Suppressor macrophage treated with lipopolysaccharide for 1 hour (primary cell): ENCODE measurements around the gene GMDS.

Experiments used
- DNase-seq, 3 donors: peaks; one replicate each; pipeline ENCODE4 v3.0.0-alpha.2; 2020 to 2022

The GMDS gene

DNA sequence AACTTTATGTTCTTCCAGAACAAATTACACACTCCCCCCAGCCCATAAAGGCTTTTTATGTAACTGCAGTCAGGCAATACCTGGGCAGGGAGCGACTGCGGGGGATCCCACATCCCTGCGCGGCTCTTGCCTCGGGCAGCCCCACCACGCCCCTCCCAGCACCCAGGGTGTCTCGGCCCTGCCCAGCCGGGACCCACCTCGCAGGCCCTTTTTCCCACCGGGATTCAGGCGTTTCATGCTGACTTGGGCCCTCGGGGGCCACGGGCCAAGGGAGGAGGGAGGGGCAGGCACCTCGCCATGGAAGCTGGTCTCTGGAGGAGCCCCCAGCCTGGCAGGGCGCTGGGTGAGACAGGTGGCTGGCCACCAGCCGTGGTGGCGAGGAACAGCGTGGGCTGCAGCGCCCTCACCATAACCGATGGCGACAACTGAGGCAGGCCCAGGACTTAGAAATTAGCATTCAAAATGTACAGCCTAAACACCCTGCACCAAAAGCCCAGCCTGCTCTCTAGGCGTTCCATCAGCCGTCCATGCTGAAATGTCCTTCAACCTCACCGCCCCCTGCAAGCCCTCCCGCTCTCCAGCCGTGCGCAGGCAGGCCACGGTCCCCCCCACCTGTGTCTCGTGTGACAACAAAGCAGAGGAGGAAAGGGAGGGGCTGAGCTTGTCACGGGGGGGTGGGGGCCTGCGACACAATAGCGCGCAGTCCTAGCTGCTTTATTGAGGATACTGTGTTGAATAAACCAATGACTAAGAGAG lies 650.8 kb downstream of the GMDS start:
- no peak for DNase-seq

DNA sequence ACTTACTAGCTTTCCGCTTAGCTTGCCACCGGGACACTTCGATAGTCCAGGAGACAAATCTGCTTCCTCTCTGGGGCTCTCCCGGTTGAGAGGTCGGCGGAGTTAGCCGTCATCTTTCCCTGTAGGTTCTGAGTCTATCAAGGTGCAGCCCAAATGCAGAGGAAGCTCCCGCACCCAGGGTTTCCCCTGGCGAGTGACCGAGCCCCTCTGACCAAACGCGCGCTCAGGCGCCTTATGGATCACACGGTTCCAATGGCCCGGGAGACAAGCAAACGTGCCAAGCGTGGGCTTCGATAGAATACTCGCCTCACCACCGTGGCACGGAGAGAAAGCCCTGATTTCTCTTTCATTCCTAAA lies 651.5 kb downstream of the GMDS start:
- DNase-seq, result no peak

DNA sequence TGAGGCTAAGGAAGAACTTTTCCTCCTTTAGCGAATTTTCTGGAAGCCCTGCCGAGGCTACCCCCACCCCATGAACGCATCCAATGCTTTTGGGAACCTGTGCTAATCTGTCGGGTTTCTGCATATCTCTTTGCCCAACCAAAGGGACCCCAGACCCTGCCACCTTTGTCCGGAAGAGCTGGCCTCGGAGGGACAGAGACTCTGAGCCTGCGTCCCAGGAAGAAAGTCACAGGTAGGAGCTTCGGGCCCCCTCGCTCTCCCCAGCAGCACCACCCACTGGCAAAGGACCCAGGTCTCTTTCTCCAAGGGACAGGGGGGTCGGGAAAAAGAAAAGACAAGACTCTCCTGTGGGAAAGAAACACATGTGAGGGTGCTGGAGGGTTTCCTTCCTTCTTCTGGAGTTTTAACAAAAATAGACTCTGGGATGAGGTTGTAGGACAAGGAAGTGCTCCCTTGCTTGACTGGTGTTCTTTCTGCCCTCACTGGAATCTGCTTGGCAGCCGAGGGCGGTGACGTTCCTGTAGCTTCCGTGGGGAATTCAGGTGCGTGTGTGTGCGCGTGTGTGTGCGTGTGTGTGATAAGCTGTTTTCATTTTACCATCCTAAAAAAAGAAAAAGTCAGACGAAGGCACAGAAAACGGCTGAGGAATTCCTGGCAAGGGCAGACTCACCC lies 652.0 kb downstream of the GMDS start:
- no peak for DNase-seq

DNA sequence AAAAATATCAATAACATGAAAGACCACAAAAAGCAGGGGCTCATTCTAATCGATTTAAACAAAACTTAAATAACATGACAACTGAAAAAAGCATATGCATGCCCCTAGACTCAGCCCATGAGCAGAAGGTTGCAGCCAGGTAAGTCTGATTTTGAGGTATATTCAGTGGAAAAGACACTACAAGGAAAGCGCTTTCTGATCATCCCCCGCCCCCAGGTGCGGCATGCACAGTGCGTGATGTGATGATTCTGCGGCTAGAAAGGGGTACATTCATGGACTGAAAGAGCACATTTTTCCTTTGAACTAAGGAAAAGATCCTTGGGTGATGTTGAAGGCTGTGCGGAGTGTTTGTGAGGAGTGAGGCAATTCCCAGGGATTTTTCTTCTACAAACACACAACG lies 652.6 kb downstream of the GMDS start:
- no peak for DNase-seq

DNA sequence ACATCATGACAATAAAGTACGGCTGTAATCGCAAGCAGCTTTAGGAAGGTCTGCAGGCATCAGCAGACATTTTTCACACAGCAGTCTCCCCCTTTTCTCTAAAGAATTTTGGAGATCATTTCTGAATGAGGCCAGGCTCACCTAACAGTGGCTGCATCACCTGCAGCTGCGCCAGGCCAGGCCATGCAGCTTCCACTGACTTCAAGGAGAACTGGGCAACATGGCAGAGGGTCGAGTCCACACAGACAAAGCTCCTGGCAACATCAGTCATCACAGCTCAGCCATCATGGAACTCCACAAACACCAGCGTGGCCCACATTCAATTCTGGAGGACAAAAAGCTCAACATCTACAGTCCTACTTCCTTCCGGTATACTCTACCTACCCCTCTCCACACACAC lies 653.5 kb downstream of the GMDS start:
- DNase-seq, result no peak

DNA sequence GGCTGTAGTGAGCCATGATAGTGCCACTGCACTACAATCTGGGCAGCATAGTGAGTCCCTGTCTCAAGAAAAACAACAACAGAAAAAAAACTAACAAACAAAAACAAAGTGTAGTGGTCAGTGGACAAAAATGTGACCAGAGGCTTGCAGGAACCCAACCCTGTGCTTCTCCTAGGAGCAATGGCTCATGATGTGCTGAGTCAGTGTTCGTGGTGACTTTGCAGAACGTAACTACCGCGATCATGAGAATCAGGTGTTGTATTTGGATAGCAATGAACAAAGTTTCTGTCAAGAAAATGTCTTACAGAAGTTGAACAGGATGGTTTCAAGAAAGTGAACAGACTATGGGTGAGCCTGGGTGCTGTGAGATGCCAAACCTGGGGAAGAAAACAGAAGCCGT lies 654.2 kb downstream of the GMDS start:
- no peak for DNase-seq

DNA sequence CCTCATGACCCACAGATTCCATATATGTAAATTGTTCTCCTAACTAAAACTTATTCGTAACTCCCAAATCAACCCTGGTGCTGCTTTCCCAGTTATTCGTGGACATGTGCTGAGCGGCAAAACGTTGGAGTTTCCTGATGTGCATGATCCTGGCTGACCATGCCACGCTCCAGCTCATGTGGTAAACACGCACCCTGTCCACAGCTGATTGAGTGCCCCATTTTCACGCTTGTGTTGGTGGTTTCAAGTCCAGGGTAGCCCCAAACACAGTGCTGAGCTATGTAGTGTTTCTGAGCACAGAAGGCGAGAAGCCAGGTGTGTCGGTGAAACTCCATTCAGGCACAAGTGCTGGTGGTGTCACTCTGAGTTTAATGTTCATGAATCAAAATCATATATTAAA lies 654.8 kb downstream of the GMDS start:
- DNase-seq, result no peak

DNA sequence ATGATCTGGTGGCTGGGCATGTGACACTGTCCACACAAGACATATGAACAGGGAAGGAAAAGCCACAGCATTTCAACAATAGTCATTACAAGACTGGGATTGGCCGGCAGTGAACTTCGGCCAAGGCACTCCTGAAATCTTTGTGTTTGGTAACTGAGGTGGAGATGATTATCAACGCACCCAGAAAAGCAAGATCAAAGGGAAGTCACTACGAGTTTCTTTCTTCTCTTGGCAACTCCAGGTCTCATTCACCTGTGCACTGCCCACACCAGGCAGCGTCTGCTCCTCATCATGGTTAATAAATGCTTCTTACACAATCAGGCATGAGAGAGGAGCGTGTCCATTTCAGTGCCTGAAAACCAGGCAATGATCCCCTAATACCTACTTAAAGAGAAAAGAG lies 656.2 kb downstream of the GMDS start:
- no peak for DNase-seq

DNA sequence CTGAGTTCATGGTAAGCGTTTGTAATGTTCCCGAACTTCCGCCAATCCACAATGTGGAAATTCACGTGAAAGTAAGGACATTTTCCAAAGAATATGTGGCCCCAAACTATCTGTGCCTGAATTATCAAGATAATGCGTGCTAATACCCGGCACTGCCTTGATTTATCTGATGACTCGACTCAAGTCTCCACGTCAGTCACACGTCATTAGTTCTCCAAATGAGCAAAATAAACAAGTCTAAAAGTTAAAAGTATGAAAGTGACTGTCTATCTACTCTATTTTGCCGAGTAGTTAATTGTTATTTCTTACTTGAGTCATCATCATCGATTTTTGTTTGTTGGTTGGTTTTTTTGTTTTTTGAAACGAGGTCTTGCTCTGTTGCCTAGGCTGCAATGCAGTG lies 657.4 kb downstream of the GMDS start:
- no peak for DNase-seq

DNA sequence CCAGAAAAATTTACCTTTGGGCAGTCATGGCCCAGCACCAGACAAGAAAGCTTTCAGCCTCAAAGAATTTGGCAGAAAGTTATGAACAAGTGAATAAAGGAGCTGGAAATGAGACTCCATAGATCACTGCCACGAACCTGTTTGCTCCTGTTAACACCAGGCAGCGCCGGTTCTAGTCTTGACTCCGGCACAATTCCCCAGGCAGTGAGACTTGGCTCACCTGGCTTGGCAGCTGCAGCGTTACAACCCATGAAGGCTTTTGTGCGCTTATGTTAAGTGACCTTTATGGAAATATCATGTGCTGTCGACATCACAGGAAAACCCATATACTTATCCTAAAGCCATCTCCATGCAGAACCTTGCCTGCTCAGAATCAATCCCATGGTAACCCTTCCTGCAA lies 657.9 kb downstream of the GMDS start:
- no peak for DNase-seq

DNA sequence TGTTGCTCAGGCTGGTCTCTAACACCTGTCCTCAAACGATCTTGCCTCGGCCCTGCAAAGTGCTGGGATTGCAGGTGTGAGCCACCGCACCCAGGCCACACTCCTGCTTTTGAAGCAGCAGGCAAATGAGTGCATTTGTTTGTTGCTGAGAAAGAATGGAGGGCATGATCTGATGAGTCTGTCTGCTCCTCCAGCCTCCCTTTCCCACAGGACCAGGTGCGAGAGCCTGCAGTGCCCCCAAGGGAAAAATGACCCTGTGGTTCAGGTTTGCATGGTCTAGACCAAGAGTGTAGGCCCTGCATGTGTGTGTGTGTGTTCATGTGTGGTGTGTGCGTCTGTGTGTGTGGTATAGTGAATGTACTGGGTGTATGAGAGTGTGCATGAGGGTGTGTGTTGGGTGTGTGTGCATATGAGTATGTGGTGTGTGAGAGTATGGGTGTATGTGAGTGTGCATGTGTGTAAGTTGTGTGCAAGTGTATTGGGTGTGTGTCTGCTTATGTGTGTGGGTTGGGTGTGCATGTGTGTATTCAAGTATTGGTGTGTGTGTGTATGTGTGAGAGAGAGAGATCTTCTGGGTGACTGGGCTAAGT lies 658.4 kb downstream of the GMDS start:
- DNase-seq, result no peak

DNA sequence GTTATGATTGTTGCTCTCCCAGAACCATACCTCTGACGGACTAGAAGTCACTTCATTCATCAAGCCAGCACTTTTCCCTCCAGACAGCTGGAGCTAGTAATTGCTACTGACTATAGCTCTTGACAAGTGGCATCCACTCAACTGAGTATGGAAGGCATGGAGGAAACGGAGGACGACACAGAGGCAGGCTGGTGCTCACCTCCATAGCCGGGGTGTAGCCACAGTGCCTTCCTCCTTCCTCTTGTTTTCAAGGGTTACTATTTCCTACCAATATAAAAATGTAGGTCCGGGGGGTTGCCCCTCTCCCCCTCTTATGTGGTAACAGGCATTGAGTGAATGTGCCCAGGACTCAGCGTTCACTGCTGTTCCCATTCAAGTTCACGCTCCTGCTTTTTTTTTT lies 659.1 kb downstream of the GMDS start:
- no peak for DNase-seq

DNA sequence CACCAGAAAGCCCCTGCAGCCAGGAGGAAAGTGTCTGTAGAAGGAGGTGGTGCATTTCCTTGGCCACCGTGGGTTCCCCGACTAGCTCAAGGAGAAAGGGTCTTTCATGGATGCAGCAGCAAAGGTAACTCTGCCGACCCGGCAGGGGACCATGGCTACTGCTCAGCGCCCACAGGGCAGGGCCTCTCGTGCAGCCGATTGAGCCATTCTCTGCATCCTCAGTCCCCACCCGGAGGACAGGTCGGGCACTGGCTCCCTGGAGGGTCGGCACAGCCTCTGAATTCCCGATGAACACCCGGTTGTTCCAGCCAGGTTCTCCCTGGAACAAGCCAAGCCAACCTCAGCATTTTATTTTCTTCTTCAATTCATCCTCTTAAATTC lies 659.7 kb downstream of the GMDS start:
- DNase-seq, result no peak

DNA sequence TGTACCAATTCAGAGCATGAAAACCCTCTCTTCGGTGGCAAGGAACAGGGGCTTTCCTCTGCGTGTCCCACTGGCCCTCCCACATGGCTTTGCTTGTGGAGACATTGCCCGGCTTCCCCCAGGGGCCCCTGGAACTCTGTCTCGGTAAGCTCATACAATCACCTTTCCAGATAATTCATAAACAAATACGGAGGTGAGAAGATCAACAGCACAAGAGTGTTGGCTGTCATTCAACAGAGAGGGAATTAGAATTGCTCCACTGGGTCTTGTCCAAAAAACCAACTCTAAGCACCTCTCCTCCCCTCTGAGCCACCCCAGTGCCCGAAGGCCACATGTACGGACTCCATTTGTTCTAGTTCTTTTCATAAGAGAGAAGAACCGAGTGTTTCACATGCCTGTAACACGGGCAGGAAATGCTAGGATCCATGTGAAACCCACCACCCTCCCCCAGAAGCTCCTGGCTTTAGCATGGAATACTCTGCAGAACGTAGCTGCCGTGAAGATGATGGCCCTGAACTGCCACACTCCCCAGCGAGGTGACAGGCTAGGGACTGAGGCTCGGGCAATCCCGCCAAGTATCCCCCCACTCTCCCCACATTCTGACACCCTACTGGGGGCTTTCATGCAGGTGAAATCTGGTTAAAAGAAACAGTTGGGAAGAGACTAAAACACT lies 660.3 kb downstream of the GMDS start:
- DNase-seq, result no peak

DNA sequence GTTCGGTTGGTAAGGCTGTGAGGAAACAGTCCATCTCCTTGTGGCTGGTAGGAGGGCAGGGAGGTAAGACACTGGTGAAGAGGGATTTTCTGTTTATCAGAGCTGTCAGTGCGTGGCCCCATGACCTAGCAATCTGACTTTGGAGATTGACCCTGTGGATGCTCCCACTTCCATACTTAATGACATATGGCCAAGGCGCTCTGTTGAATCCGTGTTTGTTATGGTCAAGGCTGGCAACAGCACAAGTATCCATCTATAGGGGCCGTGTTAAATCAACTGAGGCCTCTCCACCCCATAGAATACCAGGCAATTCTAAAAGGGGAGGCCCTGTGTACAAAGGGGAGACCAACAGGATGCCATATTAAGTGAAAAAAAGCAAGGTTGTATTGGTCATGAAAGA lies 661.3 kb downstream of the GMDS start:
- DNase-seq, result no peak

DNA sequence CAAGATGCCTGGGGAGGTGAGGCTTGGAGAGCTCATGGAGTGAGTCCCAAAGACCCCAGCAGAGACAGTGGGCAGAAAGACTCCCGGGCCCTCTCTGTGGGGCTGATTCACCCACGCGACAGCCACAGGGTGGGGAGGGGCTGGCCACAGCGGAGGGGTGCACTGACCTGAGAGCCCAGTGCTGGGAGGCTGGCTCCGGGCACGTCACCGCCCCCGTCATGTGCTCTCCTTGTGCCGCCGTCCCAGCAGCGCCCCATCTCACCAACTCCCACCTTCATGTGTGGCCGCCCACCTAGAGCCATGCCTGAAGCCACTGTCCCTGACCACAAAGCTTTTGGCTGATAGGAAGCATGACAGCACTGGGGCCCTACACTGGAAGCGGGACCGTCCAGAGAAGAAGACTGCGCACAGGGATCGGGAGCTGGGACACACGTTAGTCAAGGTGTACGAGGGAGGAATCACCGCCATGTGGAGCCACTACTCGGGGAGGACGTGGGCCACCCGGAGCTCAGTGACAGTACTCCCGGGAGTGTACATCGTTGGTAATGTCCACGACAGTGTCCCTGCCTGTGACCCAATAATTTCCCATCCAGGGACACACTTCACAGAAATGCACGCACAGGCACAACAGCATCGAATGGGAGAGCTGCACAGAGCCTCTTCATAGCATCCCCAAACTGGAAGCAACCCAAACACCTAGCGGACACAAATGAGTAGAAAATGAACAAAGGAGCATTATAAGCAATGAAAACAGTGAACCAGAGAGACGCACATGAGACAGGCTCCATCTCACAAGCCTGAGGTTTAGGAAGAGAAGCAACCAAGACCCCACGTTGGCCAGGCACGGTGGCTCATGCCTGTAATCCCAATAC lies 664.0 kb downstream of the GMDS start:
- no peak for DNase-seq

DNA sequence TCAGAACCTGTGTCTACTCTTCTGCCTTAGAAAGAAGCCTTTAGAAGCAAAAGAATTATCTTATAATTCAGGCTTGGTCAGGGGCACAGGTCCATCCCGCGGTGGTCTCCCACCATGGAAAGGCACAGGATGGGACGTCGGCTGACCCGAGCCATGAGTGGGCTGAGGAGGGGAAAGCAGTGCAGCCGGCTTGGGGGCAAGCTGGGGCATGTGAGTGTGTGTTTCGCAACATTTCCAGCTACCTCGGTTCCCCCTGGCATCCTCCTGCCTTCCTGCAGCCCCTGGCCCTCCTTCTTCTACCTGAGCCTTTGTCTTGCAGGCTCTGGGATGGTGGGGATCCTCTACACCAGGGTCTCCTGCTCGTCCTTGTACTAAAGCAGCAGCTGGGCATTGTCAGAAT lies 664.8 kb downstream of the GMDS start:
- DNase-seq, result no peak

DNA sequence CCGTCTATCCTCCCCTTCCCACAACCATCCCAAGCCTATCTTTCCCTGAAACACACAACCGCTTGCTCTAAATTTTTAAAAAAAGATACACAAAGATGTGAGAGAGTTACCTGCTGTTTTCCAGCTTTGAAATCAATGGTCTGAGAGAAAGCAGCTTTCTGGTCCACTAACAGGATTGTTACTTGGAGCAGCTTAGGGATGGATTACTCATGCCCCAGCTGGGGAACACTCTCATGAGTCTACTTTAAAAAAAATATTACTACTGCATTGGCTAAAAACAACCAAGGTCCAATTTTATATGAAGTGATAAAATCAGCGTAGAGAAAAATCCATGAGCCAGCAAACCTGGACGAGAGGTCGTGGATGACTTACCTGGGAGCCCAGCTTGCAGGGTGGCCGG lies 665.3 kb downstream of the GMDS start:
- DNase-seq, result no peak

DNA sequence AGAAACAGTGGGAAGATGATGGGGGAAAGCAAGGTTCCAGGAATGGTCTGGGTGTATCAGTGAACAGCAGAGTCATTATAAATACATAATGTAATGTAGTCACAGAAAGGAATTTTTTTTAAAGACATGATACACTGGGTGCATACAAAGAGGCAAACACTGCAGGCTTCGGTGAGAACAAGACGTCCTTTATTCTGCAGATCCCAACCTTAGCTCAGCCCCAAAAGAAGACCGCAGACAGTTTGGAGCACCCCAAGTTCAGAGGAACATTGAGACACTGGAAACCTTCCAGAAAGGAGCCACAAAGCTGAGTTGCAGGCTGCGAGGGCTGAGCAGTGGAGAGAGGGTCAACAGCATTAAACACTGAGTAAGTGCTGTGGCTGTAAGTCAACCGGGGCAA lies 666.3 kb downstream of the GMDS start:
- no peak for DNase-seq

DNA sequence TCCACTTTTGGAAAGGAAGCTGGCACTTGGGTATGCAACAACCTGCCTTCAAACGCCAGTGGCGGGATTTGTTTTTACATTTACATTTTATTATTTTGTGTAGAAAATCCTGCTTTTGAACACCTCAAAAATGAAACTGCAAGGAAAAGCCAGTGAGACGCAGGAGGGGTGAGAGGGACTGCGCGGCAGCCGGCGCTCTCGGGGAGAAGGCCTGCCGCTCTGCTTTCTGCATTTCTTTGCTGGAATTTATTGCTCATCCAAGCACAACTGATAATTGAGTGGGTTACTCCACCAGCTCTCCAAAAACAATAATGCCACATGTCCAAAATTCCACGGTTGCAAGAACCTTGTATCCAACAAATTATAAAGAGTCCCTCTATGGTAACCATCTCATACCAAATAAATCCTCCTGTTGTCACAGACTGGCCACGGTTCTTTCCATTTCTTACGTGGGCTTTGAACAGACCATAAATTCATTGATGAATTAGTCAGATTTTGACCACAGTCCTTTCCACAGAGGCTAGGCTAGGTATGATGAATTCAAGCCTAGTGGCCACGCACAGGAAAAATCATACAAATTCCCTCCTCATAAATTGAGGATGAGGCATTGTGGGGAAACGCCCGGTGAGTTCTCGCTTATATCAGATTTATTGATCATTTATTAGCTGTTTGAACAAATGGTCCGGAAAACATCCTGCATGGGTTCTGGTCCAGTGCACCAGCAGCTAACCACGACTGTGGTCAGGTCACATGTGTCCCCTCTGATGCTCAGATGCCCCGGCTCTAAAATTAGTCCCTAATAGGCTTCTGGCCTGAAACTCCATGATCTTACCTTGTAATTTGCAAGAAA lies 667.3 kb downstream of the GMDS start:
- no peak for DNase-seq

DNA sequence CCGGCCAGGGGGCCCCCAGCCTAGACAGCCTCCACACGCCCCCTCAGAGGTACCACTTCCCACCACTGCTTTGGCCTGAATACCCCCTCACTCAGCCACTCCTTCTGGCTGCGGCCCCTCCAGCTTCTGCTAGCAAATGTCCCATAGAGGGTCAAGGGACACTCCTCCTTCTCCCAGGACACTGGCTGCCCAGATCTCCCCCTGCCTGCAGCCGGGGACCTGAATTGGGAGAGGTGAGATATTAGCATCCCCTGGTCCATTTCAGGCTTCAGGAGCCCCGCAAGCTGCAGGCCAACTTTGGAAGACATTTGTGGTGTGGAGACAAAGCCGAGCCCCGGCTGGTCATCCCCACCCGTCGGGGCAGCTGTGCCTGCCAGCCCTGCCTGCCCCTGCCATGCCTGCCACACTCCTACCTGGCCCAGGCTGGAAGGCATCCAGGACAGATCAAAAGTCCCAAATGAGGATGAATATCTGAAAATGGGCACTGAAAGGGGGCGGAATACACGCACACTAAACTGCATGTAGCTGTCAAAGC lies 668.2 kb downstream of the GMDS start:
- no peak for DNase-seq

DNA sequence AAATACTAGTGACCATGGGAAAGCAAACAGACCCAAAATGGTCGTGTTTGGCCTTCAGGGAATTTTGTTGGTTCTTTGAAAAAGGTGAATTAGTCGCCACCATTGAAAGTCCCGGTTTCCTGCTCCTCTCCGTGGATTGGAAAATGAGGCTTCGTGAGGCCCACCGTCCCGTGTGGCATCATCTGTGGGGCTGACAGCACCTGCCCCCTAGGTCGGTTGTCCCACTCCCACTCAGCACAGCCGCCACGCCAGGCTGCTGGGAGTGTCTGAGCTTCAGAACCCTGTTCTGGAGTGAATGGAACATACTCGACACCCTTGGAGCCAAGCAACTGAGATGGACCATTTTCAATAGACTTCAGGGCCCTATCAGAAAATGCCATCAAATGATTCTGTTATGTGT lies 668.7 kb downstream of the GMDS start:
- DNase-seq, result no peak
